ENCODE results near the gene MYL4.

GRCh38 chr17:47197821-47198220 lies 11.3 kb upstream of the MYL4 start:
- no peak for TF ChIP-seq POLR2A (IDR thresholded peaks at IDR 0.05; ENCODE audit: low read depth, low read length)
- no peak for TF ChIP-seq POLR2AphosphoS5 (IDR thresholded peaks at IDR 0.05; ENCODE audit: low read depth, low read length)
- no peak for TF ChIP-seq PAX5 (IDR thresholded peaks at IDR 0.05; ENCODE audit: insufficient read depth, low read length, severe bottlenecking)
- no peak for TF ChIP-seq SPI1 (IDR thresholded peaks at IDR 0.05; ENCODE audit: low read depth, low read length)
